ENCODE data around the gene MRPL47. TPM values are rescaled to one million over a fixed set of nuclear protein-coding genes. Genes with fewer than 3 reads are reported as not detected.

MRPL47 gene
- total RNA-seq, 1 experiment from 2014 or later = 75.5 TPM

DNA sequence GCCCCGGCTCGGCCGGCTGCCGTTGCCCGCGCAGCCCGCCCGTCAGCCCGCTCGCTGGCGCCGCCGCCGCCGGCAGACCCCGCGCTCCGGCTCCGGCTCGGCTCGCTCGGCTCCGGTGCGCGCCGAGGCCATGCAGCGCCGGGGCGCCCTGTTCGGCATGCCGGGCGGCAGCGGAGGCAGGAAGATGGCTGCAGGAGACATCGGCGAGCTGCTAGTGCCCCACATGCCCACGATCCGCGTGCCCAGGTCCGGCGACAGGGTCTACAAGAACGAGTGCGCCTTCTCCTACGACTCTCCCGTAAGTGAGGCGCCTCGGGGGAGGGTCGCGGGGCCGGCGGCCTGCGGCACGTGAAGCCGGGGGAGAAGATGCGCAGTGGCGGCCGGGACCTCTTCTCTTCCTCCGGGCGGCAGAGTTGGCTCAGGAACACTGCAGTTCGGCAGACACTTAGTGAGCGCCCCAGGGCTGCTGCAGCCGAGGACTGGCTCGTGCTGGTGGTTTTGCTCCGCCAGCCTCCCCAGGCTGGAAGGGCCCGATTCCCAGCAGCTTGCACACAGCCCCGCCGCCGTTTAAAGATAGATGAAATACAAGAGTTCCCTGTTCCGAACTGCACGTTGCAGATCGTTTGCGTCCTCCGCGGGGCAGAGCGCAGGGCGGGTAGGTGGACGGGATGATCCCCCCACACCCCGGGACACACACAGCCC, 48.8 kb upstream of the MRPL47 start:
- peaks cover 5 to 18% (median 13%) of the 10 kb centered on the region in 3 experiments; a peak in 5 of 7 replicates for H3K36me3 Mint-ChIP-seq (ENCODE audit: insufficient read depth in 1 of 3, low read depth in 3 of 3)
- peak; percentile 72 for DNase-seq
- peaks cover 16% of the 10 kb centered on the region; the same call in 1 of the 2 replicates for H3K79me2 ChIP-seq (ENCODE audit: insufficient read depth, low read length)

More for the DNA sequence above, 48.8 kb upstream of the MRPL47 start:
- H3K4me3 Mint-ChIP-seq = peak overlapping the region; percentile 81 to 98
- Histone ChIP-seq H3K56ac (ENCODE audit: insufficient read length, low read depth, low read length) (no peak overlapping the region), H2BK20ac (ENCODE audit: low read depth, low read length, poor library complexity, severe bottlenecking) (no peak overlapping the region), H3K27ac (ENCODE audit: insufficient read length, low read depth, low read length) (peak overlapping the region; percentile 14), H3T11ph (ENCODE audit: low read length) (no peak overlapping the region), H2AK5ac (ENCODE audit: insufficient read length, low read length) (no peak overlapping the region), H3K14ac (ENCODE audit: insufficient read depth, low read length) (peak overlapping the region; percentile 100), H2AFZ (ENCODE audit: low read length) (no peak overlapping the region), H3K9me3 (ENCODE audit: control insufficient read depth, low read depth, low read length) (no peaks in the 10 kb centered on the region), H2BK12ac (ENCODE audit: insufficient read length, low read depth, low read length) (peak overlapping the region; percentile 86), H3K23ac (ENCODE audit: insufficient read length, low read depth, low read length) (no peak overlapping the region), H3K23me2 (ENCODE audit: insufficient read length, low read depth, low read length, poor library complexity, severe bottlenecking) (peaks cover 16% of the 10 kb centered on the region), H2BK5ac (ENCODE audit: insufficient read length, low read length) (peak overlapping the region; percentile 81), H3K4me1 (ENCODE audit: insufficient read depth, low read length) (no peaks in the 10 kb centered on the region), H3K4ac (ENCODE audit: low read depth, low read length) (no peak overlapping the region), H4K5ac (ENCODE audit: insufficient read length, low read depth, low read length) (peak overlapping the region; percentile 76), H3K4me2 (ENCODE audit: insufficient read depth, insufficient read length, low read length) (peak overlapping the region; percentile 71), H4K20me1 (ENCODE audit: control insufficient read depth, insufficient read depth, insufficient read length) (no peaks in the 10 kb centered on the region), H3K27me3 (ENCODE audit: insufficient read depth, low read length) (no peaks in the 10 kb centered on the region), H3K79me1 (ENCODE audit: insufficient read depth, low read depth, low read length, poor library complexity, severe bottlenecking) (no peaks in the 10 kb centered on the region), H3K18ac (ENCODE audit: insufficient read length, low read depth, low read length) (peak overlapping the region; percentile 100), H4K91ac (ENCODE audit: insufficient read length, low read depth, low read length) (peak overlapping the region; percentile 2), H2BK15ac (ENCODE audit: low read depth, low read length) (no peak overlapping the region), H4K8ac (replicated peaks; ENCODE audit: insufficient read length, low read depth, low read length) (no peak overlapping the region), H2BK120ac (ENCODE audit: low read depth, low read length, poor library complexity, severe bottlenecking) (no peak overlapping the region), H3K9ac (ENCODE audit: extremely low read depth, insufficient read length, low read length) (peak overlapping the region; percentile 96)
- H3K27me3 Mint-ChIP-seq (ENCODE audit: low read depth) = no peaks in the 10 kb centered on the region
- H3K9me3 Mint-ChIP-seq = no peaks in the 10 kb centered on the region
- WGBS (ENCODE audit: extremely low coverage, insufficient read length, low lambda C conversion rate) = no CpG with 5 or more reads among the region's 77 CpGs
- H3K27ac Mint-ChIP-seq = peak overlapping the region; percentile 80 to 94 (median 92)
- TF ChIP-seq CTCF (conservative IDR thresholded peaks at IDR 0.05) = peak; percentile 15; the same call in 2 of the 3 replicates
- H3K4me1 Mint-ChIP-seq = peaks cover 26 to 28% of the 10 kb centered on the region in 2 experiments
